IMR-90 (cell line): Measurements from ENCODE around the gene ESYT3. TPM values are rescaled to one million over a fixed set of nuclear protein-coding genes. Genes with fewer than 3 reads are reported as not detected.

Experiments used
- ATAC-seq: fragments of 200-7000 bp; cut with Tn5 transposase; 2 replicates; pipeline ENCODE4 v1.9.1; 2020; ENCODE audit warnings: low read depth, mild to moderate bottlenecking, moderate library complexity
- BruUV-seq: library from RNA; stranded (reverse); fragments of 400-500 nt; replicated peaks from 2 replicates; lab custom pipeline; 2021; lab: Mats Ljungman, UMichigan
- CTCF ChIA-PET: fragments of 300-600 bp; formaldehyde crosslinking; extraction: SDS; loops from one replicate; lab custom pipeline; 2021; ENCODE audit warnings: antibody characterized with exemption; lab: Yijun Ruan, JAX
- POLR2A ChIA-PET: fragments of 300-600 bp; sonication (Branson Sonifier 250); formaldehyde crosslinking; loops from one replicate; lab custom pipeline; 2022; ENCODE audit warnings: antibody characterized with exemption; ENCODE audit not compliant: unreplicated experiment; lab: Charles Lee
- DNase-seq: peaks from one replicate; pipeline ENCODE4 v3.0.0; 2013
- H2AFZ ChIP-seq: replicated peaks from 2 replicates; pipeline ENCODE3; 2013; ENCODE audit warnings: low read length, mild to moderate bottlenecking; ENCODE audit not compliant: poor library complexity
- H2AK5ac ChIP-seq: 2 replicates; pipeline ENCODE4 v1.6.1; 2013; ENCODE audit warnings: low read depth, low read length, inconsistent platforms
- H2AK9ac ChIP-seq: replicated peaks from 2 replicates; pipeline ENCODE3; 2013; ENCODE audit warnings: mild to moderate bottlenecking, low read depth, low read length, moderate library complexity; ENCODE audit not compliant: poor library complexity
- H2BK120ac ChIP-seq: 2 replicates; pipeline ENCODE4 v1.6.1; 2013; ENCODE audit warnings: low read depth, low read length, inconsistent platforms
- H2BK15ac ChIP-seq: 3 replicates; pipeline ENCODE4 v1.6.1; 2013; ENCODE audit warnings: low read depth, low read length, inconsistent platforms
- H2BK20ac ChIP-seq: 2 replicates; pipeline ENCODE4 v1.6.1; 2013; ENCODE audit warnings: low read depth, mild to moderate bottlenecking, inconsistent platforms, low read length, moderate library complexity
- H2BK5ac ChIP-seq: 2 replicates; pipeline ENCODE4 v1.6.1; 2013; ENCODE audit warnings: mild to moderate bottlenecking, low read depth, low read length, inconsistent platforms; ENCODE audit not compliant: poor library complexity, severe bottlenecking
- H3K14ac ChIP-seq: replicated peaks from 2 replicates; pipeline ENCODE4 v1.6.1; 2013; ENCODE audit warnings: low read depth, low read length, inconsistent platforms
- H3K18ac ChIP-seq: 2 replicates; pipeline ENCODE4 v1.6.1; 2013; ENCODE audit warnings: low read depth, low read length, control low read depth
- H3K23ac ChIP-seq: 2 replicates; pipeline ENCODE4 v1.6.1; 2013; ENCODE audit warnings: low read depth, low read length, inconsistent platforms
- H3K27ac ChIP-seq: 2 replicates; pipeline ENCODE4 v1.5.1; 2013; ENCODE audit warnings: mild to moderate bottlenecking, control low read depth, low read length; ENCODE audit not compliant: insufficient read depth
- H3K27me3 ChIP-seq: 2 replicates; pipeline ENCODE4 v1.6.1; 2013; ENCODE audit warnings: low read length; ENCODE audit not compliant: control insufficient read depth, insufficient read depth
- H3K36me3 ChIP-seq: 2 replicates; pipeline ENCODE4 v1.6.1; 2013; ENCODE audit warnings: low read length, mixed read lengths; ENCODE audit not compliant: control insufficient read depth, insufficient read depth
- H3K4ac ChIP-seq: 2 replicates; pipeline ENCODE4 v1.6.1; 2013; ENCODE audit warnings: low read depth, low read length, inconsistent platforms
- H3K4me1 ChIP-seq: 2 replicates; pipeline ENCODE4 v1.6.1; 2013; ENCODE audit warnings: low read length, mixed read lengths; ENCODE audit not compliant: control insufficient read depth, insufficient read depth
- H3K4me2 ChIP-seq: 2 replicates; pipeline ENCODE4 v1.6.1; 2013; ENCODE audit warnings: low read depth, mild to moderate bottlenecking, control low read depth, low read length, moderate library complexity
- H3K4me3 ChIP-seq: 2 replicates; pipeline ENCODE4 v1.5.1; 2013; ENCODE audit warnings: low read depth, mild to moderate bottlenecking, control low read depth, low read length, moderate library complexity; ENCODE audit not compliant: insufficient read depth
- H3K56ac ChIP-seq: 2 replicates; pipeline ENCODE4 v1.6.1; 2013; ENCODE audit warnings: low read length, inconsistent platforms; ENCODE audit not compliant: insufficient read depth; ENCODE audit errors: extremely low read depth
- H3K79me1 ChIP-seq, 2 experiments: 2 replicates each; pipeline ENCODE4 v1.6.1; 2013; ENCODE audit warnings: low read length in 2 of 2, inconsistent platforms in 1 of 2, low read depth in 1 of 2
- H3K9ac ChIP-seq: 2 replicates; pipeline ENCODE4 v1.6.1; 2013; ENCODE audit warnings: low read depth, low read length, control low read depth
- H3K9me1 ChIP-seq: 2 replicates; pipeline ENCODE4 v1.6.1; 2013; ENCODE audit warnings: low read length, inconsistent platforms; ENCODE audit not compliant: insufficient read depth
- H3K9me3 ChIP-seq: 2 replicates; pipeline ENCODE4 v1.6.1; 2013; ENCODE audit warnings: low read length; ENCODE audit not compliant: control insufficient read depth, insufficient read depth
- H4K20me1 ChIP-seq: 2 replicates; pipeline ENCODE4 v1.6.1; 2013; ENCODE audit warnings: low read length, inconsistent platforms; ENCODE audit not compliant: insufficient read depth
- H4K5ac ChIP-seq: 2 replicates; pipeline ENCODE4 v1.6.1; 2013; ENCODE audit warnings: mild to moderate bottlenecking, low read depth, low read length, control low read depth
- H4K8ac ChIP-seq, 2 experiments: 2 replicates each; pipeline ENCODE4 v1.6.1; 2013; ENCODE audit warnings: low read depth in 2 of 2, low read length in 2 of 2, control low read depth in 1 of 2, inconsistent platforms in 1 of 2
- H4K91ac ChIP-seq: 2 replicates; pipeline ENCODE4 v1.6.1; 2013; ENCODE audit warnings: low read depth, low read length, inconsistent platforms; ENCODE audit not compliant: insufficient read depth
- BHLHE40 ChIP-seq: fragments of 150-350 bp; IDR thresholded peaks from 2 replicates; pipeline ENCODE4 v1.6.1; 2016; ENCODE audit warnings: mild to moderate bottlenecking, low read depth, low read length
- CEBPB ChIP-seq: IDR thresholded peaks from 2 replicates; pipeline ENCODE4 v1.6.1; 2012; ENCODE audit warnings: low read depth, low read length, improper control_type of control experiment
- CTCF ChIP-seq: conservative IDR thresholded peaks from 2 replicates; pipeline ENCODE4 v1.5.1; 2012; ENCODE audit warnings: mild to moderate bottlenecking, low read depth, low read length, improper control_type of control experiment
- ELK1 ChIP-seq: fragments of 150-350 bp; IDR thresholded peaks from 2 replicates; pipeline ENCODE4 v1.6.1; 2016; ENCODE audit warnings: low read depth, mild to moderate bottlenecking, low read length, moderate library complexity, borderline replicate concordance
- FOS ChIP-seq: fragments of 150-350 bp; IDR thresholded peaks from 2 replicates; pipeline ENCODE4 v1.6.1; 2016; ENCODE audit warnings: low read depth, low read length
- MAFK ChIP-seq: IDR thresholded peaks from 2 replicates; pipeline ENCODE4 v1.6.1; 2012; ENCODE audit warnings: low read depth, low read length, improper control_type of control experiment
- MAZ ChIP-seq: IDR thresholded peaks from 2 replicates; pipeline ENCODE4 v1.6.1; 2012; ENCODE audit warnings: low read depth, mild to moderate bottlenecking, low read length, improper control_type of control experiment, moderate library complexity, borderline replicate concordance
- MXI1 ChIP-seq: IDR thresholded peaks from 2 replicates; pipeline ENCODE4 v1.6.1; 2012; ENCODE audit warnings: low read depth, mild to moderate bottlenecking, low read length, moderate library complexity, borderline replicate concordance
- NFE2L2 ChIP-seq: fragments of 150-350 bp; IDR thresholded peaks from 2 replicates; pipeline ENCODE4 v1.6.1; 2016; ENCODE audit warnings: low read depth, mild to moderate bottlenecking, low read length
- POLR2A ChIP-seq: IDR thresholded peaks from 2 replicates; pipeline ENCODE4 v1.6.1; 2012; ENCODE audit warnings: mild to moderate bottlenecking, low read depth, low read length
- RFX5 ChIP-seq: IDR thresholded peaks from 2 replicates; pipeline ENCODE4 v1.8.0; 2012; ENCODE audit warnings: low read depth, mild to moderate bottlenecking, low read length, moderate library complexity
- SMC3 ChIP-seq: fragments of 150-350 bp; IDR thresholded peaks from 2 replicates; pipeline ENCODE4 v1.6.1; 2016; ENCODE audit warnings: low read depth, mild to moderate bottlenecking, antibody characterized with exemption, low read length, moderate library complexity
- USF2 ChIP-seq: fragments of 150-350 bp; IDR thresholded peaks from 2 replicates; pipeline ENCODE4 v1.6.1; 2017; ENCODE audit warnings: mild to moderate bottlenecking, antibody characterized with exemption, low read length, low read depth
- WGBS, 2 experiments: methylation state at CpG; one replicate each; pipeline versions ENCODE4 v1.1.5 to v1.1.7; 2013; ENCODE audit warnings: missing lambda C conversion rate in 2 of 2; ENCODE audit not compliant: insufficient read length in 1 of 2; ENCODE audit errors: extremely low coverage in 2 of 2; 5-methylcytosine and 5-hydroxymethylcytosine counted together
- dilution Hi-C: fragments of 300-500 bp; cut with HindIII; formaldehyde crosslinking; loops from one replicate; pipeline ENCODE4 v1.14.3; 2018; ENCODE audit warnings: low sequenced_read_pairs; ENCODE audit not compliant: unreplicated experiment
- in situ Hi-C: fragments of 300-500 bp; cut with MboI; formaldehyde crosslinking; loops from 3 replicates; pipeline ENCODE4 v1.14.3; 2019; ENCODE audit warnings: low sequenced_read_pairs, inconsistent platforms, mixed read lengths
- intact Hi-C: fragments of 100-400 bp; cut with micrococcal nuclease; formaldehyde crosslinking; loops from 2 replicates; pipeline ENCODE4 v1.10.0; 2022
- polyA plus RNA-seq, 3 experiments: library from polyadenylated mRNA; depleted of rRNA; stranded (reverse); fragments of >200 nt; gene quantifications; 2 replicates each; pipeline ENCODE4 v1.2.3, GENCODE V29; 2012; ENCODE audit warnings: low replicate concordance in 1 of 3
- total RNA-seq: library from RNA; depleted of rRNA; stranded (reverse); fragments of >200 nt; gene quantifications from 2 replicates; pipeline ENCODE4 v1.2.3, GENCODE V29; 2012

The ESYT3 gene
- total and polyA plus RNA-seq, 2 of the 4 experiments (the other 2 are of a cell fraction), result under 0.01 to 0.02 TPM

DNA sequence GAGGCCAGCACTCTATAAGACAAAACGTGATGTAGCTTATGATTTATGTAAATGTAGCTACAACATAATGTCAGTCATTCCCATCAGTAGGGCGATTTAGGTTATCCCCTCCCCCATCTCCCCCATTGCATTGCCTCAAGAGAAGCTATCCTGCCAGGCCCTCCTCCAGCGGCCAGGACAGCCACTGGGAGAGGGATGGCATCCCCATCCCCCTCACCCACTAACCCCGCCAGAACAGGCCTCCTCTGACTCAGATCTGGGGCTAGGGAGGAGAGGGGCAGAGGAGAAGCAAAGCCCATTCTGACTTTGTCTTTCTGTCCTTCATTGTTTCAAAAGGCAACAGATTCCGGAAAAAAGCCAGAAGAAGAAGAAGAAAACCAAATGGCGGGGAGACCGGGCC is 32.6 kb upstream of the ESYT3 start:
- no peak overlapping the region for H4K8ac ChIP-seq
- WGBS, 2 experiments, result no CpG with 5 or more reads among the region's 7 CpGs
- H4K20me1 ChIP-seq, result no peaks in the 10 kb centered on the region
- dilution Hi-C loops (no loop called here), intact Hi-C loops (no loop called here), in situ Hi-C loops (no loop called here)
- ChIA-PET CTCF (interaction anchor here (2.5 kb wide), 1 partner anchor 11 kb away, joined by 8 read pairs; no protein-coding TSS in a partner anchor), POLR2A (no interaction called here)
- H3K56ac ChIP-seq, result no peak overlapping the region
- ATAC-seq (no peak), DNase-seq (no peak)
- no peak overlapping the region for H4K5ac ChIP-seq
- H2AK9ac ChIP-seq, result no peak overlapping the region
- no peaks in the 10 kb centered on the region for H3K9me3 ChIP-seq
- H3K14ac ChIP-seq, result no peak overlapping the region
- H2BK20ac ChIP-seq, result no peak overlapping the region
- no peak overlapping the region for H3K23ac ChIP-seq
- H3K18ac ChIP-seq, result no peak overlapping the region
- H3K27me3 ChIP-seq, result no peaks in the 10 kb centered on the region
- H3K9me1 ChIP-seq, result peaks cover 5% of the 10 kb centered on the region
- peaks cover 42% of the 10 kb centered on the region for H3K36me3 ChIP-seq
- no peak overlapping the region for H2BK120ac ChIP-seq
- H3K9ac ChIP-seq, result no peak overlapping the region
- TF ChIP-seq SMC3 (no peak), NFE2L2 (no peak), CTCF (no peak), BHLHE40 (no peak), FOS (no peak), ELK1 (no peak), MAZ (no peak), CEBPB (no peak), RFX5 (no peak), USF2 (no peak), MAFK (no peak), POLR2A (no peak), MXI1 (no peak)
- no peak overlapping the region for H2BK5ac ChIP-seq
- H3K27ac ChIP-seq, result no peak overlapping the region
- no peak overlapping the region for H2AFZ ChIP-seq
- H3K4ac ChIP-seq, result no peak overlapping the region
- H2AK5ac ChIP-seq, result no peak overlapping the region
- no peak overlapping the region for H2BK15ac ChIP-seq
- no peak overlapping the region for H3K4me3 ChIP-seq
- no peak overlapping the region for H4K91ac ChIP-seq
- no peak overlapping the region for H3K4me2 ChIP-seq
- H3K79me1 ChIP-seq, result no peaks in the 10 kb centered on the region; a peak in 1 of 4 replicates
- H3K4me1 ChIP-seq, result no peaks in the 10 kb centered on the region
- no TSS peak for BruUV-seq
